Glomerular visceral epithelial cell (primary cell): ENCODE data around the gene RHD.
"Not testable (repeated sequence)": the region's sequence is repeated elsewhere in the genome, so short reads cannot be mapped to it uniquely, and the experiment has no call there.

ENCODE experiments used
- DNase-seq: peaks from one replicate; pipeline ENCODE4 v3.0.0-alpha.2; 2016; ENCODE audit errors: extremely low spot score

RHD gene

DNA sequence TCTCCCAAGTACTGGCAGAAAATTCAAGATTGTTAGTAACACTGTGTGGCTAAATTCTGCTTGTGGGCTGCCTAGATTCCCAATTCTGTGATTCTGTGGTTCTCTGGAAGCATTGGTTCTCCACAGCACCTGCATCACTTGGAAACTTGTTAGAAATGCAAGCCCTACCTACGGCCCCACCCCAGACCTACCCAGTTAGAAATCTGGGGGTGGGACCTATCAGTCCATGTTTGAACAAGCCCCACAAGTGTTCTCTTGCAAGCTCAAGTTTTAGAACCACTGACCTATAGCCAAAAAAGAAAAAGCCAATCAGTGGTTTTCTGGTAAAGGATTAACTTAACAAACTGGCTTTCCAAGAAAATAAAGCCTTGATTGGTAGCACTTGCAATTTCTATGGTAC, 35.9 kb downstream of the RHD start:
- DNase-seq, result not testable (repeated sequence)

DNA sequence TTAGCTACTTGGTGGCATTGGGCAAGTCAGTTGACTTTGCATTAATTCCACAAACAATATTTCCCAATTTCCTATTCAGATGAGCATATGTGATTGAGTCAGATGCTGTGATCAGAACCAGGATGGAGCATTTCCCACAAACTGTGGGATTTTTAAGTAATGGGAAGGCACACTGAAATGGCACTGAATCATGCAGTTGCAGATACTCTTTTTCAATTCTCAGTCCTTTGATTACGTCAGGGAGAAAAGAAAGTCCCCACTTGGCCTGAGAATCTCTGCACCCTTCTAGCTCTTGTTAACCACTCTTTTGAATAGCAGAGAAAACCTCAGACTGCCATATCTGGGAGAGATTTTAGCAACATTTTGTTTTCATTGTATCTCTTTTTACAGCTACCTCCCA, 36.8 kb downstream of the RHD start:
- not testable (repeated sequence) for DNase-seq

- DNase-seq, result not testable (repeated sequence)
Measured at GRCh38 chr1:25309486-25309885, 37.2 kb downstream of the RHD start.

- DNase-seq, result not testable (repeated sequence)
Measured at GRCh38 chr1:25312806-25313470, 40.6 kb downstream of the RHD start.

DNA sequence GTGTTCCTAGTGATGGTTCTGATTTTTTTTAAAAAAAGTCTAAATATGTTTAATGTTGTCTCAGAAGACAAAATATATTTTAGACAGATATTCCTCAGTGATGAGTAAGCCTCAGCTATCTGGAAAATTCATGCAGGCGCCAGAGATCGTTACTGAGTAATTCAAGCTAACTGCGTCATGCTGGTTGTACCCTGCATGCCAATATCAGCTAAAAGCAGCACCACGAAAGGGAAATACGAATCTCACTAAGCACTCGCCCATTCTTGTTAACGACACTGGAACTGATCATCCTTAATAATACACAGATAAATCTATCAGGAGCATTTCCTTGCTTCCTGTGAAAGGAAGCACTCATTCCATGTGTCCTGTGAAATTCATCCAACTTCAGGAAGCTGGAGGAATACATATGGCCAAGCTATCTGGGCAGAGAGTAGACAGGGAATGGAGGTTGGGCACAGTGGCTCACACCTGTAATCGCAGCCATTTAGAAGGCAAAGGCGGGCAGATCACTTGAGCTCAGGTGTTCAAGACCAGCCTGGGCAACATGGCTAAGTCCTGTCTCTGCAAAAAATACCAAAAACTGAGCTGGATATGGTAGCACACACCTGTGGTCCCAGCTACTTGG, 48.1 kb downstream of the RHD start:
- DNase-seq, result peak; percentile 52

DNA sequence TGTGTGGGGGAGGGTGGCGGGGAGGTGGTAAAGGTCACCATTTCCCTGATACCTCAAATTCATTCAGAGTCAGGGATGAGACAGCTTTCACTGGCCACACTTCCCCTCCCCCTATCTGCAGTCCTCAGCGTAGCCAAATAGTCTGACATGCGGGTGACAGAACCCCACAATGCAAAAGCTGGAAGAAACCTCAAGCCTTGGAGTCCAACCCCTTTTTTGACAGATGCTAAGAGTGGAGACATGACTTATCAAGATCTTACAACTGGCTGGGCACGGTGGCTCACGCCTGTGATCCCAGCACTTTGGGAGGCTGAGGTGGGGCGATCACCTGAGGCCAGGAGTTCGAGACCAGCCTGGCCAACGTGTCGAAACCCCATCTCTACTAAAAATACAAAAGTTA, 49.8 kb downstream of the RHD start:
- not testable (repeated sequence) for DNase-seq

- not testable (repeated sequence) for DNase-seq
Measured at GRCh38 chr1:25324407-25324806, 52.1 kb downstream of the RHD start.

DNA sequence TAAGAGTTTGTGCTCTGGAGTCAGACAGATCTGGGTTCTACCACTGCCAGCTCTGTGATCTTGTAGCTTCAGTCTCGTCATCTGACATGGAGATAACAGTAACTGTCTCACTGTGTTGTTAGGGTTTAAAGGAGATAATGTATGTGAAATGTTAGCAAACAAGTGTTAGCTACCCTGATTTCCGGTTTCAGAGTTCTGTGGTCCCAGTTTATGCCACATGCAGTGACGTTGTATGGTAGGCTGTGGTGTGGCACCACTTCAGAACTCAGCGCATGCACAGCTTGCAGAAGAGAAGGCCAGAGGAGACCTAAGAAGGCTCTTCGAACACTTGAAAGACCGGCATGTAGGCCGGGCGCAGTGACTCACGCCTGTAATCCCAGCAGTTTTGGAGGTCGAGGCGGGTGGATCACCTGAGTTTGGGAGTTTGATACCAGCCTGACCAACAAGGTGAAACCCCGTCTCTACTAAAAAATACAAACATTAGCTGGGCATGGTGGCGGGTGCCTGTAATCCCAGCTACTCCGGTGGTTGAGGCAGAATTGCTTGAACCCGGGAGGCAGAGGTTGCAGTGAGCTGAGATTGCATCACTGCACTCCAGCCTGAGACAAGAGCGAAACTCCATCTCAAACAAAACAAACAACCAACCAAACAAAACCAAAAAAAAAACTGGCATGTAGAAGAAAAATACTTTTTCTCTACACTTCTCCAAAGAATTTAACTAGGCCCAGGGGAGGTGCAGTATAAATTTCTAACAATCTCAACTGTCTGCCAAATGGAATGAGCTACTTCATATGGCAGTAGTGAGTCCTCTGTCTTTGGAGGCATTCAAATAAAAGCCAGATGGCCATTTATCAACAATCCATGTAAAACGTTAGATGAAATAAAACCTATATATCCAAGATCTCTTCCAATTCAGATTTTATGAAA, 55.8 kb downstream of the RHD start:
- DNase-seq, result not testable (repeated sequence)

DNA sequence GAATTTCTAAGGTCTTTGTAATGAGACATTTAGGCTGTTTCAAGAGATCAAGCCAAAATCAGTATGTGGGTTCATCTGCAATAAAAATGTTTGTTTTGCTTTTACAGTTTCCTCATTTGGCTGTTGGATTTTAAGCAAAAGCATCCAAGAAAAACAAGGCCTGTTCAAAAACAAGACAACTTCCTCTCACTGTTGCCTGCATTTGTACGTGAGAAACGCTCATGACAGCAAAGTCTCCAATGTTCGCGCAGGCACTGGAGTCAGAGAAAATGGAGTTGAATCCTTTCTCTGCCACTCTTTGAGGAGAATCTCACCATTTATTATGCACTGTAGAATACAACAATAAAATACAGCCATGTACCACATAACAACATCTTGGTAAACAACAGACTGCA, 56.5 kb downstream of the RHD start:
- DNase-seq, result not testable (repeated sequence)

DNA sequence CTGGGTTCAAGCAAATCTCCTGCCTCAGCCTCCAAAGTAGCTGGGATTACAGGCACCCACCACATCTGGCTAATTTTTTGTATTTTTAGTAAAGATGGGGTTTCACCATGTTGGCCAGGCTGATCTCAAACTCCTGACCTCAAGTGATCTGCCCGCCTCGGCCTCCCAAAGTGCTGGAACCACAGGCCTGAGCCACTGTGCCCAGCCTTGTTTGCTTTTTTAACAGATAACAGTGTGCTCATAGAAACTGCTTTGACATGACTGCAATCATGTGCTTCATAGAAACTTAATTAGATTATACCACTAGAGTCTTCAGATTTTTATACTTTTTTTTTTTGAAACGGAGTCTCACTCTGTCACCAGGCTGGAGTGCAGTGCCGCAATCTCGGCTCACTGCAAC, 57.0 kb downstream of the RHD start:
- not testable (repeated sequence) for DNase-seq

DNA sequence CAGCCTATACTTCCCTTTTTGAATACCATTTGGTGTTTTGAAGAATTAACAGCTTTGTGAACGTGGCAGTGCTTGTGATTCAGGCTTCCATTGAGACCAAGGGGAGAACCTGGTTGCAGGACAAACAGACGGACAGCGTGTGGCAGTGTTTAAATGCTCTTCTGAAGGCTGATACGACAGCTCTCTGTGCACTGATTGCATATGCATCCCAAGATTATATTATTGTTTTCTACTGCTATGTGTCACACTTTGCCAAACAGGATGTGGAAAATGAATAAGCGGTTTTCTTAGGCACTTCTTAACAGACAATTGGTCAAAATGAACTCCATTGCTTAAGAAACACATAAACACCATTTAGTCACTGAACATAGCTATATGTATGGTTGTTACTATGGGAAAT, 57.6 kb downstream of the RHD start:
- not testable (repeated sequence) for DNase-seq

DNA sequence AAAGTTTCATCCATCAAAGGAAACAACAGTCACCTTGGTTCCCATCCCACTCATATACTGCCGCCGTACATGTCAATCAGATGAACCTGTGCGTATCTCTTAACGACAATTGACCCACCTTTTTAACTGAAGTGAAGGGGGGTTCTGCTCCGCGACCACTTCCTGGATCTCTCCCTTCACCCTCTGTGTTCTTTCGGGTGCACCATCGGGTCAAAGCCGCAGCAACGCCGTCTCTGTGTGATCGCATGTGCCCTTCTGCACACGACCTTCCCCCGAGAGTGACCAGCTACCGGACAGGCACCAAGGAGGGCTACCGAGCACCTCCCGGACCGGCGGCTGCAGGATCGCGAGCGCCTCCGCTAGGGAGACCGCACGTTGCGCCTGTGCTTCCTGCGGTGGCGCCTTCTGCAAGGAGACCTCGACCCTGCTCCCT, 64.6 kb downstream of the RHD start:
- not testable (repeated sequence) for DNase-seq

GRCh38 chr1:25337483-25338187, 65.3 kb downstream of the RHD start:
- not testable (repeated sequence) for DNase-seq

DNA sequence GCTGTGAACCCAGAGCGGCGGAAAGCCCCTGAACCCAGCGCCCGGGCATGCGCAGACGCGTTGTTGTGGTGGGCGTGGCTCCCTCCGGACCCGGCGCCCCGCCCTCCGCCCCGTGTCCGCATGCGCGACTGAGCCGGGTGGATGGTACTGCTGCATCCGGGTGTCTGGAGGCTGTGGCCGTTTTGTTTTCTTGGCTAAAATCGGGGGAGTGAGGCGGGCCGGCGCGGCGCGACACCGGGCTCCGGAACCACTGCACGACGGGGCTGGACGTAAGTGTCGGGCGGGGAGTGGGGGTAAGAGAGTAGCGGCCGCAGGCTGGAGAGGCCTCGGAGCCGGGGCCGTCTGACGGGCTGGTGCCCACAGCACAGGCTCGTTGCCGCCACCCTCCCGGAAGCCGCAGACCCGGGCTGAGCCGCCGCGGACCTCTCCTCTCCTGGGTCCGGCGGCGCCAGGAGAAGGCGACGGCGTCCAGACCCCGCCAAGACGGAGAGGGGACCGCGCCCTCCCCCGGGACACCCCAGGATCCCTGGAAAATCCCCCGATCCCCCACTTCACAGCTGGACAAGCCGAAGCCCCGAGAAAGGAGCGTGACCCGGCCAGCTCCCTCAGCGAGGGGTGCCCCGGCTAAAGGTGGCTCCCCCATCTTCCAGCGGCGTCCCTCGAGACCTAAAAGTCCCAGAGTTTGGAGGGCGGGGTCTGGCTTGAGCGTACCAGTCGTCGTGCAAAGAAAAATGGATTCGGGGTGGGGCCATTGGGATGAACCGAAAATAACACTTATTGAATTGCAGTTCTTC, 66.1 kb downstream of the RHD start, which contains the start of gene TMEM50A:
Gene TMEM50A, plus strand, starts transcription at position 147 of the 794 bp plus-strand sequence. CDS start 2,153 bp downstream, outside the sequence.
- peak; percentile 85 for DNase-seq

GRCh38 chr1:25338986-25339385, 66.7 kb downstream of the RHD start:
- DNase-seq, result no peak

GRCh38 chr1:25341746-25342145, 69.4 kb downstream of the RHD start:
- no peak for DNase-seq

- no peak for DNase-seq
Measured at GRCh38 chr1:25342846-25343245, 70.5 kb downstream of the RHD start.

- DNase-seq, result peak; percentile 79
Measured at GRCh38 chr1:25343872-25344271, 71.6 kb downstream of the RHD start.

DNA sequence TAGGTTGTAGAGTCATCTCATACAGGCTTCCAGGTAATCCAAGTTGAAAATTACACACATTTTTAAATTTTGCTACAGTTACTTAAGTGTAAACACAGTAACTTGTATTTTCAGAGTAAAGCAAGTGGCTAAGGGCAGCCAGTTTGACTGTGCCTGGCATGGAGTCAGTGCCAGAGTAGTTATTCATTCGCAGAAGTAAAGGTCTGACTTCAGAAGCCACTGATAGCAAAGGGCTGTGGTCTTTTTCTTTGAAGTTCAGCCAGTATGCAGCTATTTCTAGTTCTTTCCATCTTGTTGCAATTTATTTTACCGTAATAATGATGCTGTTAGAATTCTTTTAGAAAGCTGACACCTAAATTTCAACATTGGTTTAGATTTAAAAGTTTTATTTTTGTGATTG, 75.2 kb downstream of the RHD start:
- no peak for DNase-seq

- no peak for DNase-seq
Measured at GRCh38 chr1:25349606-25350005, 77.3 kb downstream of the RHD start.
